GM21390 (cell line): ENCODE measurements around the gene ZNF410.
"Not testable (repeated sequence)": the region's sequence is repeated elsewhere in the genome, so short reads cannot be mapped to it uniquely, and the experiment has no call there.

ENCODE experiments used
- ATAC-seq: cut with Tn5 transposase; IDR thresholded peaks from one replicate; pipeline ENCODE4 v1.9.1; 2021; ENCODE audit not compliant: unreplicated experiment

ZNF410 gene

DNA sequence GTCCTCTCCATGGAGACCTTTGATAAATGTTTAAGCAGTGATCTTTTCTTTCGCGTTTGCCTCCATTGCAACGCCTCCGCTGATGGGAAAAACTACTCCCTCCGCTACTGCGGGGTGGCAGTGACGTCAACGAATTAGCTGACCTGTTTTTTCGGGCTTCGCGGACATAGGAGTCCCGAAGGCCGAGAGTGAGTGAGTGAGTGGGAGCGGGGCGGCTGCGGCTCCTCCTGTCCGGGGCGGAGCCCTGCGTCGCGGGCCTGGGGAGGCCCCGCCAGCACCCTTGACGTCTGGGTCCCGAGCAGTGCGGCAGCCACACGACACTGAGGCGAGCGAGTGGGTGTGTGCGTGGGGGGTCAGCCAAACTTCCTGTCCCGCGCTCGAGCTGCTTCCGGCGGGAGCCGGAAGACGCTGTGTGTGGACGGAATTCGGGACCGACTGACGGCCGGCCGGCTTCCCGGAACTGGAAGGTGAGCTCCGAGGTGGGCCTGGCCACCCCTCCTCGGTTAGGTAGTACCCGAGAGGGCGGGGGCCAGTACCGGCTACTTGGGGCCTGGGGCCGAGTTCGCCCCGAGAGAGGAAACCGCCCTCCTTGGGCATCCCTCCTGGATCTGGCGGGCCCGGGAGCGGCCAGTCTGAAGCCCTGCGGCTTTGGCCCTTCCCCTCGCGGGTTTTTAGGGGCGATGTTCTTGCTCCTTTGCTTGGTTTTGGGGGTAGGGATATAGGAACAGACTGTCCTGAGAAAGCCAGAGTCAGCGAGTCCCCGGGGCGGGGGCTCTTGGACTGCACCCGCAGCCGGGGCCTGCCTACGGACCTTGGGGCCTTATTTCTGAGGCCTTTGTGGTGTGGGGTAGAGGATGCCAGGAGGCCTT, at the start of gene ZNF410:
Gene ZNF410 (plus strand): TSS at position 411 of the 869 bp plus-strand sequence. CDS start 5,317 bp downstream, outside the sequence.
- ATAC-seq: peak; percentile 96

DNA sequence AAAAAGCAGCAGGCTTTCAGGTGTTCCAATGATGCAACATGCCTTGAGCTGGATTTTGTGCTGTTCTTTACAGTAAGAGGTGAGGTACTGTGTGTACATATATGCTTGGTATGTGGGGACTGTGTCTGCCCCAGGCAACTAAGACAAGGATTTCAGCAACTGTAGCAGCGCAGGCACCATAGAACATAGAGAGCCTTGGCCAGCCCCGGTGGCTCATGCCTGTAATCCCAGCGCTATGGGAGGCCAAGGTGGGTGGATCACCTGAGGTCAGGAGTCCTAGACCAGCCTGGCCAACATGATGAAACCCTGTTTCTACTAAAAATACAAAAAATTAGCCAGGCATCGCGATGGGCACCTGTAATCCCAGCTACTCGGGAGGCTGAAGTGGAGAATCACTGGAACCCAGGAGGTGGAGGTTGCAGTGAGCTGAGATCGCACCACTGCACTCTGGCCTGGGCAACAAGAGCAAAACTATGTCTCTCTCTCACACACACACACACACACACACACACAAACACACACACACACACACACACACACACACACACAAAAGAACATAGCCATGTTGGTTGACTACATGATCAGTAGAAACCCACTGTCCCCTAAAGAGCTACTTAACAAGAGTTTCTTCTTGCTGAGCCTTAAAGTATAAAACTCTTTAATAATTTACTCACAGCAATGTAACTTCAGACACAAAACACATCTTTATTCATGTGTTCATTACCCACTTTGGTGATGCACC, 48.2 kb upstream of the ZNF410 start:
- ATAC-seq: not testable (repeated sequence)

- no peak for ATAC-seq
Observed at GRCh38 chr14:73842201-73842600, 44.5 kb upstream of the ZNF410 start.

DNA sequence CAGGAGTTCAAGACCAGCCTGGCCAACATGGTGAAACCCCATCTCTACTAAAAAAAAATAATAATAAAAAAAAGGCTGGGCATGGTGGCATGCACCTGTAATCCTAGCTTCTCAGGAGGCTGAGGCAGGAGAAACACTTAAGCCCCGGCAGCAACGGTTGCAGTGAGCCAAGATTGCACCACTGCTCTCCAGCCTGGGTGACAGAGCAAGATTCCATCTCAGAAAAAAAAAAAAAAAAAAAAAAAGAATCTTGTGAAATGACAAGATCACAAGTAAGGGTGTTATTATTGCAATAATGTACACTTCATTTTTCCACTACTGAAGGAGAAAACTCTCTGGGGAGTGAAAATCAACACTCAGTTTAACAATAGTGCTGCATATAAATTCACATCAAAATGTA, 43.8 kb upstream of the ZNF410 start:
- no peak for ATAC-seq

DNA sequence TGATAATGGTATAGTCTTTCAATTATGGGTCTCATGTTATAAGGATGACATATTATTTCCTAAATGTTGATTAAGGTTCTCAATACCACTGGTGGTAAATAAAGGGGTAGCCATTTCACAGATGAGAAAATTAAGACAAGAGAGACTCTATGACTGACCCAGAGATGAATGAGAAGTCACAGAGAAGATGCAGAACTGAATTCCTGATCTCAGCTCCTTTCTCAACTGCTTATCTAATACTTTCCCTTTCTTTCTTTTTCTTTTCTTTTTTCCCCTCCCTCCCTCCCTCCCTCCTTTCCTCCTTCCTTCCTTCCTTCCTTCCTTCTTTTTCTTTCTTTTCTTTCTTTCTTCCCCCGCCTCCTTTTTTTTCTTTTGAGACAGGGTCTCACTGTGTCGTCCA, 43.4 kb upstream of the ZNF410 start:
- no peak for ATAC-seq

- no peak for ATAC-seq
Observed at GRCh38 chr14:73846947-73847346, 39.7 kb upstream of the ZNF410 start.

DNA sequence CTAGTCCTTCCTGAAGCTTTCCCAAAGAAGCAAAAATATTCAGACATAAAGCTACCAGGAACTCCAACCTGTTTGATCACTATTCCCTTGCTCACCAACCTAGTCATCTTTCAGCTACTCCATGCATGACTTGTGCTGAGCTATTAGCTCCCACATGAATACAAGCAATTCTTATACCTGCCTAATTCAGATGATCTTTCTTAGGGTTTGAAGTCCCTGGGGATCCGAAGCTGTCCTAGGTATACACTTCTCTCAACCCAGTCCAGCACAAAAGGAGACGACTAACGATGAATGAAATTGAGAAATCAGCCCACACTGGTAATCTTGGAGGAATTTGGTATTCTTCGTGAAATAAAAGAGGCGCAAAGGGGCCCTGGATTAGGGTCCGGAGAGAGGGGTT, 35.7 kb upstream of the ZNF410 start:
- no peak for ATAC-seq

- ATAC-seq: peak; percentile 85
Observed at GRCh38 chr14:73851567-73852382, 34.9 kb upstream of the ZNF410 start, which contains the start of gene PTGR2. Gene PTGR2, plus strand, starts transcription at chr14:73851831. Its CDS starts 7,032 bp downstream, at chr14:73858863.

- no peak for ATAC-seq
Observed at GRCh38 chr14:73859145-73859544, 27.5 kb upstream of the ZNF410 start.

GRCh38 chr14:73861073-73861472, 25.6 kb upstream of the ZNF410 start:
- ATAC-seq: no peak

- ATAC-seq: no peak
Observed at GRCh38 chr14:73862480-73862879, 24.2 kb upstream of the ZNF410 start.

- ATAC-seq: no peak
Observed at GRCh38 chr14:73863209-73863608, 23.4 kb upstream of the ZNF410 start.

DNA sequence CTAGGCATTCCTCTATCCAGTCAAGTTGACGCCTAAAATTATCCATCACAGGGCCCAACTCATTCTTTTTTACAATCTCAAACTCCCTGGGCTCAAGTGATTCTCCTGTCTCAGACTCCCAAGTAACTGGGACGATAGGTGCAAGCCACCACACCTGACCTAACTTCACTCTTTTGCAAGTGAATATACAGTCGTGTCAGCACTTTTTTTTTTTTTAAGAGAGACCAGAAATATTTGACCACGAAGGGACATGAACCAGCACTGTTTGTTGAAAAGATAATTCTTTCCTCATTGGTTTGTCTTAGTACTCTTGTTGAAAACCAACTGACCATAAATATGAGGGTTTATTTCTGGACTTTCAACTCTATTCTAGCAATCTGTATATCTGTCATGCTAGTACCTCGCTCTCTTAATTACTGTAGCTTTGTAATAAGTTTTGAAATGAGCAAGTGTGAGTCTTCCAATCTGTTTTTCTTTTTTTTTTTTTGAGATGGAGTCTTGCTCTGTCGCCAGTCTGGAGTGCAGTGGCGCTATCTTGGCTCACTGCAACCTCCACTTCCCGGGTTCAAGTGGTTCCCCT, 21.0 kb upstream of the ZNF410 start:
- ATAC-seq: no peak

GRCh38 chr14:73869754-73870153, 16.9 kb upstream of the ZNF410 start:
- ATAC-seq: not testable (repeated sequence)

- ATAC-seq: no peak
Observed at GRCh38 chr14:73870525-73871235, 16.0 kb upstream of the ZNF410 start.

DNA sequence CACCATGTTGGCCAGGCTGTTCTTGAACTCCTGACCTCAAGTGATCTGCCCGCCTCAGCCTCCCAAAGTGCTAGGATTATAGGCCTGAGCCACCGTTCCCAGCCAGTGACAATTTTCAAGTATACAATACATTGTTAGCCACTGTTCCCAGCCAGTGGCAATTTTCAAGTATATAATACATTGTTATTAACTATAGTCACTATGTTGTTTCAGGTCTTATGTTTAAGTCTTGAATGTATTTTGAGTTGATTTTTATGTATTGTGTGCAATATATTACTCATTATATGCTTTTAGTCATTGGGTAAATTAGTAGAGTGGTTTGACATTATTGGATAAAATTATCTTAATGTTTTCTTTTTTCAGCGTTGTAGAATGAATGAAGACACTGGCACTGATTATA, 13.0 kb upstream of the ZNF410 start:
- no peak for ATAC-seq

GRCh38 chr14:73877790-73878189, 8.9 kb upstream of the ZNF410 start:
- no peak for ATAC-seq

DNA sequence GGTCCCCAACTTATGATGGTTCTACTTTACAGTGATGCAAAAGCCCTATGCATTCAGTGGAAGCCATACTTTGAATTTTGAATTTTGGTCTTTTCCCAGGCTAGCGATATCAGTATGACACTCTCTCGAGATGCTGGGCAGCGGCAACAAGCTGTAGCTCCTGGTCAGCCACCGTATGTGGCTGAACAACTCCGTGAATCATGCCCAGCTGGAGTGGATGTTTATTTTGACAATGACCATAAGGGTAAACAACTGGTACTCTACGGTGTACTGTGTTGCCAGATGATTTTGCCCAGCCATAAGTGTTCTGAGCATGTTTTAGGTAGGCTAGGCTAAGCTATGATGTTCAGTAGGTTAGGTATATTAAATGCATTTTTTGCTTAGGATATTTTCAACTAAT, 8.2 kb upstream of the ZNF410 start:
- no peak for ATAC-seq

DNA sequence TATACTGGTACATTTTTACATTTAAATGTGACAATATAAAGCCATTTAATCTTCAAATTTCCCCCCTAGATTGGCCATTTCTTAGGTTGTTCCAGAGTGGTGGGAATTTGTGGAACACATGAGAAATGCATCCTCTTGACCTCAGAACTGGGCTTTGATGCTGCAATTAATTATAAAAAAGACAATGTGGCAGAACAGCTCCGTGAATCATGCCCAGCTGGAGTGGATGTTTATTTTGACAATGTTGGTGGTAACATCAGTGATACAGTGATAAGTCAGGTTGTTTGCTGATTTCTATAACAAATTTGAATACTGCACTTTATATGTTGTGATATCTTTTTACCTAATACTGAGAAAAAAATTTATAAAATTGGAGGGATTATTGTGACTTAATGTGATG, 7.6 kb upstream of the ZNF410 start:
- ATAC-seq: no peak
